NCI-H226 (cell line): ENCODE data around the gene FANCG.

ENCODE experiments used
- DNase-seq: peaks from one replicate; pipeline ENCODE4 v3.0.0-alpha.2; 2015

FANCG gene

GRCh38 chr9:35079426-35080341, at the start of gene FANCG:
FANCG (minus strand) TSS chr9:35079942; CDS start chr9:35079524, 418 bp downstream.
- DNase-seq: peak; percentile 73

GRCh38 chr9:35116898-35117551, 37.3 kb upstream of the FANCG start:
- peak; percentile 69 for DNase-seq

GRCh38 chr9:35116539-35116897, 36.8 kb upstream of the FANCG start:
- no peak for DNase-seq

GRCh38 chr9:35115680-35116538, 36.2 kb upstream of the FANCG start, which contains the start of gene ATOSB:
ATOSB (minus strand) TSS chr9:35115862; CDS start chr9:35108274, 7,588 bp downstream.
- peak; percentile 80 for DNase-seq

GRCh38 chr9:35114840-35115628, 35.3 kb upstream of the FANCG start:
- DNase-seq: peak; percentile 39

GRCh38 chr9:35114113-35114839, 34.5 kb upstream of the FANCG start:
- DNase-seq: peak; percentile 91

GRCh38 chr9:35112257-35113020, 32.7 kb upstream of the FANCG start:
- peak; percentile 26 for DNase-seq

- peak; percentile 85 for DNase-seq
Observed at GRCh38 chr9:35111001-35111933, 31.5 kb upstream of the FANCG start.

- DNase-seq: peak; percentile 53
Observed at GRCh38 chr9:35110327-35110761, 30.6 kb upstream of the FANCG start.

- DNase-seq: no peak
Observed at GRCh38 chr9:35108946-35109575, 29.3 kb upstream of the FANCG start.

GRCh38 chr9:35108461-35108860, 28.7 kb upstream of the FANCG start:
- DNase-seq: no peak

GRCh38 chr9:35107297-35108290, 27.9 kb upstream of the FANCG start:
- DNase-seq: no peak

GRCh38 chr9:35106343-35106730, 26.6 kb upstream of the FANCG start:
- DNase-seq: no peak

- DNase-seq: no peak
Observed at GRCh38 chr9:35105571-35106342, 26.0 kb upstream of the FANCG start.

- DNase-seq: no peak
Observed at GRCh38 chr9:35105126-35105525, 25.4 kb upstream of the FANCG start.

GRCh38 chr9:35104586-35104985, 24.8 kb upstream of the FANCG start:
- no peak for DNase-seq

- DNase-seq: no peak
Observed at GRCh38 chr9:35103660-35104191, 24.0 kb upstream of the FANCG start.
